ENCODE measurements around the gene CITED2.

The CITED2 gene

DNA sequence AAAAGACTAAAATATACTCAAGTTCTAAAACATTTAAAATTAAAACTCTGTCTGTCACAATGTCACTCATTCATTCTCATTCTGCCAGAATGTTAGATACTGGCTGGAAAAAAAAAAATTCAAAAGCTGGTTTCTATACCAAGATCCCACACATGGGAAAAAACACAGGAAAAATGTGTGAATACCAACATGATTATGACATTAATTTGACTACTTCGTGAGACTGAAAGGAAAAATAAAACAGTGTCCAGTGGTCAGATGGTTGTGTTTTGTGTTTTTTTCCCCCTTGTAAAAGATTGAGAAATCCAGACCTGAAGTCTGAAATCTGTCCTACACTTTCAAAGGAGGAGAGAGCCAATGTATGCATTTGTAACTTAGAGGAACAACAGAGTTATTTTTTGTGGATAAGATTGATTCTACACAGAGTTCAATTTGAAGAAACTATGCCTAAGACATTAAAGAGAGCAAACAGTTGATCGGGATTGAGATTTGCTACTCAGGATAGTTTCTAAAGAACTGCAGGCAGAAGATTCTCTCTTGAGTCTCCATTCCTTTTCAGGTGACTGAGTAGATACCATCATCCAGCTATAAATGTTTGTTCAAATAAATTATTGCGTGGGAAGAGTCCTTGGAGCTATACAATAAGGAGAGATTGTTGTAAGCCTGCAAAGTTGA is 43.5 kb downstream of the CITED2 start:
- no peak overlapping the region for H3K27ac Mint-ChIP-seq
- DNase-seq: no peak
- no peaks in the 10 kb centered on the region for H3K9me3 Mint-ChIP-seq
- ATAC-seq: no peak
- H3K27me3 Mint-ChIP-seq: no peaks in the 10 kb centered on the region
- H3K4me1 Mint-ChIP-seq: peaks cover 13% of the 10 kb centered on the region
- no peak overlapping the region for H3K4me3 Mint-ChIP-seq

DNA sequence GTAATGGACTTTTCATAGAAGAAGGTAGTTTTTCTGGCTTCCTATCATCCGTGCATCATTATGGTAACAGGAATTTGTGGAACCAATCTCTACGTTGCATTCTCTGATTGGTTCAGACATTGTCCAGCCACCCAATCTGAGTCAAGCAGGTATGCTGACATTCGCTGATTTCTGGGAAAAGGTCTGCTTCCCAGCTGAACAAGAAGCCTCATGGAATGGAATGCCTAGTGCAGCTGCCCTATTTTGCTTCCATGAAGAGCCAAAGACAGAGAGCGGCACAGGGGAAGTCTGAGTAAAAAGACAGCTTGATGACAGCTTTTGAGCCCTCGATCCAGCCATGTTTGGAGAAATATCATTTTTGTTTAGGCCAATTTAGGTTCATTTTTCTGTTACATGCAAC is 44.1 kb downstream of the CITED2 start:
- DNase-seq: no peak
- Mint-ChIP-seq H3K4me1 (peaks cover 18% of the 10 kb centered on the region), H3K9me3 (no peaks in the 10 kb centered on the region), H3K27me3 (no peaks in the 10 kb centered on the region), H3K27ac (peak overlapping the region in 1 of 2 donors; percentile 19), H3K4me3 (no peak overlapping the region)
- ATAC-seq: no peak

DNA sequence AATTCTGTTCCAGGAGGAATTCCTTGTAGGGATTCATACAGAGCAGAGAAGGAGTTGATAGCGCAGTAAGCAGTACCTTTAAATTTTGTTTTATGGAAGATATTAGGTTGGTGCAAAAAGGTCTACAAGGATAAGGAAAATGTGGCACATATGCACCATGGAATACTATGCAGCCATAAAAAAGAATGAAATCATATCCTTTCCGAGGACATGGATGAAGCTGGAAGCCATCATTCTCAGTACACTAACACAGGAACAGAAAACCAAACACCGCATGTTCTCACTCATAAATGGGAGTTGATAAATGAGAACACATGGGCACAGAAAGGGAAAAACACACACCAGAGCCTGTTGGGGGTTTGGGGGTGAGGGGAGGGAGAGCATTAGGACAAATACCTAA is 45.2 kb downstream of the CITED2 start:
- no peaks in the 10 kb centered on the region for H3K27me3 Mint-ChIP-seq
- ATAC-seq: no peak
- no peaks in the 10 kb centered on the region for H3K9me3 Mint-ChIP-seq
- no peak overlapping the region for H3K4me3 Mint-ChIP-seq
- no peak overlapping the region for H3K27ac Mint-ChIP-seq
- H3K4me1 Mint-ChIP-seq: peaks cover 22% of the 10 kb centered on the region
- DNase-seq: no peak

DNA sequence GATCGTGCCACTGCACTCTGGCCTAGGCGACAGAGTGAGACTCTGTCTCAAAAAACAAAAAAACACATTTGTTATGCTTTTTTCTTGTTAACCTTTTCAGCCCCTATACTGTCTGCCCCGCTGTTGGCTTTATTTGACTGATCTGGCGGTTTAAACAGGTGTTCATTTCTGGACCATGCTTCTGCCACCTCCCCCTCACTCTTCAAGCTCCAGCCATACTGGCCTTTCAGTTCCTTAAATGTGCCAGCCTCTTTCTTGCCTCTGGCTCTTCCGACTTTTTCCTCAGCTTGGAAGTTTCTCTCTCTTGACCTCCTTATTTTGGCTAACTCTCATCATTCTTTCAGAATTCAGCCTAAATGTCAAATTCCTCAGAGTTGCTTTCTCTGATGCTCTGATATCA is 47.4 kb downstream of the CITED2 start:
- Mint-ChIP-seq H3K4me1 (peaks cover 41% of the 10 kb centered on the region), H3K27ac (no peak overlapping the region), H3K4me3 (no peak overlapping the region), H3K27me3 (no peaks in the 10 kb centered on the region), H3K9me3 (peaks cover 11 to 17% of the 10 kb centered on the region in 2 donors)
- ATAC-seq (no peak), DNase-seq (no peak)

DNA sequence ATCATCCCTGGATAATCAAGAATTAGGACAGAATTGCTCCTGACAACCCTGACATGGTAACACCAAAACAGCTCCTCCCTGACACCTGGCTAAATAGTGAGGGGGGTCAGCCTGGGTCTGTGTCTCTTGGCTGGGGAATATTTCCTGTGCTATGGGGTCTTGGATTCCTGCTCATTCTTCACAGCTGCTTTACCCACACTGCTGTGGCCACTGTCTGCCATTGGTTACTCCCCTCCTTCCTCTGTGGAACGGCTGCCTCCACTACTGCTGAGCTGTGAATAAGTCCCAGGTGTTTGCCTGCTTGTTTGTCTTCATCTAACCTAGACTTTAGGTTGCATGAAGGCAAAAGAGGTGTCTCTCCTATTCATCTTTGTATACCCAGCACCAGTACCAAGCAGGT is 48.8 kb downstream of the CITED2 start:
- no peaks in the 10 kb centered on the region for H3K27me3 Mint-ChIP-seq
- no peak overlapping the region for H3K4me3 Mint-ChIP-seq
- ATAC-seq (no peak), DNase-seq (no peak)
- H3K4me1 Mint-ChIP-seq: peaks cover 41% of the 10 kb centered on the region
- H3K9me3 Mint-ChIP-seq: peaks cover 12 to 17% of the 10 kb centered on the region in 2 donors
- H3K27ac Mint-ChIP-seq: peak overlapping the region in 1 of 2 donors; percentile 30

DNA sequence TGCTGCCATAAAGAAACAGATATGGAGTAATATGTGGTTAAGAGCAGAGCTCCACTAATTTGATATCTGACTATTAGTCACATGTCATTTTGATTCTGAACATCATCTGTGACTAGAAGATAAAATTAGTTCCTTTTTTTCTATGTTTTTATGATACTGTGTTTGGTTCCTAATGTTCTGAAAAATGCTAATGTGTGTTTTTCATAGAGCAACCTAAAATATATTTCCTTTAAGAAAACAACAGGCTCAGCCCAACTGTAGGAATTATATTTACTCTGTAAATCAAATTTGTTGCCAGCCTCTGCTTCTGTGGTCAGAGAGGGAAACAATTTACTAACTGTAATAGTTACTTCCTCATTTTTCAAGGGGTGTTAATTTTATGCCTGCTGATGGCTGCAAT is 49.3 kb downstream of the CITED2 start:
- no peak for ATAC-seq
- DNase-seq: no peak
- H3K27me3 Mint-ChIP-seq: no peaks in the 10 kb centered on the region
- H3K4me1 Mint-ChIP-seq: peaks cover 41% of the 10 kb centered on the region
- no peak overlapping the region for H3K4me3 Mint-ChIP-seq
- peaks cover 12 to 17% of the 10 kb centered on the region in 2 donors for H3K9me3 Mint-ChIP-seq
- no peak overlapping the region for H3K27ac Mint-ChIP-seq

DNA sequence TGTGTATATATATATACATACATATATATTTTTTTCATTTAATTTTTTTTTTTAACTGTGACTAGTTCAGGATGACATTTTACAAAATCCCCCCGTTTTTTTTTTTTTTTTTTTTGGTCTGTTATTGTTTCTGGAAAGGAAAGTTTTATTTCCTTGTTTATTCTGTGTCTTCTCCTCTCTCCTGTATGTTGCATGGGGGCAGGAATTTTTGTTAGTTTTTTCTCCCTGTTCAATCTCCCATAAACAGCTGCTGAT is 50.2 kb downstream of the CITED2 start:
- H3K4me3 Mint-ChIP-seq: peak overlapping the region; percentile 50 to 73
- peaks cover 12 to 17% of the 10 kb centered on the region in 2 donors for H3K9me3 Mint-ChIP-seq
- no peaks in the 10 kb centered on the region for H3K27me3 Mint-ChIP-seq

DNA sequence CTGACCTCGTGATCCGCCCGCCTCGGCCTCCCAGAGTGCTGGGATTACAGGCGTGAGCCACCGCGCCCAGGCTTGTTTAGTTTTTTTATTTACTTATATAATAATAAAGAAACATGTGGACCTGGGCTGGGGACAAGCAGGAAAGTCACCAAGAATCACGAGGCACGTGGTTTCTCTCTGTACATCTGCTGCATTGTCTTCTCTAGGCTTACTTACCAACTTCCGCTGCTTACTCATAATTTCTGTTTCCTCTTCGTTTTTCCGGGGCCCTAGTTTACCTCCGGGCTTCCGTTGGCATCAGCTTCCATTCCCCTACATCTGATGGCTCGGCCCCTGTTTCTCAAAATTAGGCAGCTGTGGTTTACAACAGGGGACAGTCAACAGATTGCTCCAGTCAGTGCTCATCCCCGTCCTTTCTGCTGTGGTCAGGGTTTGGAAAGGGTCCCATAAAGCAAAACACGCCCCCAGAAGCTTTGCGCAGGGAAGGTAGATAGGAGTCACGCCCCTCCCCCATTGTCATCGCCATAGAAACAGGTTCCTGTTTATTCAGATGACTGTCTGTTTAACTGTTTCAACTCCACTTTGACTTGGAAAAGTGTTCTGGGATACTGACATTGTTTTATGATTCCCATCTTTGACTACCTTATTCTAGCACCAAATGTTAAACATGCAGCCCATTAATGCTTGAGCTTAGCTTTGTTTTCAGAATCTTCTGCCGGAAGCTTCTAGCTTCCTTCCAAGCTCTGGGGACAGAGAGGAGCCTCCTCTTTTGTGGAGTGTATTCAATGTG is 50.7 kb downstream of the CITED2 start:
- Mint-ChIP-seq H3K4me3 (peak overlapping the region; percentile 69 to 73), H3K4me1 (peaks cover 35% of the 10 kb centered on the region), H3K27me3 (no peaks in the 10 kb centered on the region), H3K9me3 (peaks cover 12 to 17% of the 10 kb centered on the region in 2 donors), H3K27ac (peak overlapping the region; percentile 95 to 99)
- peak; percentile 98 for ATAC-seq
- peak; percentile 60 to 89 for DNase-seq

More for the DNA sequence above, 50.2 kb downstream of the CITED2 start:
- no peak for ATAC-seq
- peak overlapping the region in 1 of 2 donors; percentile 99 for H3K27ac Mint-ChIP-seq
- peaks cover 37% of the 10 kb centered on the region for H3K4me1 Mint-ChIP-seq
- DNase-seq: no peak
